ENCODE measurements around the gene BBC3. TPM values are rescaled to one million over a fixed set of nuclear protein-coding genes. Genes with fewer than 3 reads are reported as not detected.

Gene BBC3
- total RNA-seq, 1 donor from 2014 or later = 11.5 TPM

DNA sequence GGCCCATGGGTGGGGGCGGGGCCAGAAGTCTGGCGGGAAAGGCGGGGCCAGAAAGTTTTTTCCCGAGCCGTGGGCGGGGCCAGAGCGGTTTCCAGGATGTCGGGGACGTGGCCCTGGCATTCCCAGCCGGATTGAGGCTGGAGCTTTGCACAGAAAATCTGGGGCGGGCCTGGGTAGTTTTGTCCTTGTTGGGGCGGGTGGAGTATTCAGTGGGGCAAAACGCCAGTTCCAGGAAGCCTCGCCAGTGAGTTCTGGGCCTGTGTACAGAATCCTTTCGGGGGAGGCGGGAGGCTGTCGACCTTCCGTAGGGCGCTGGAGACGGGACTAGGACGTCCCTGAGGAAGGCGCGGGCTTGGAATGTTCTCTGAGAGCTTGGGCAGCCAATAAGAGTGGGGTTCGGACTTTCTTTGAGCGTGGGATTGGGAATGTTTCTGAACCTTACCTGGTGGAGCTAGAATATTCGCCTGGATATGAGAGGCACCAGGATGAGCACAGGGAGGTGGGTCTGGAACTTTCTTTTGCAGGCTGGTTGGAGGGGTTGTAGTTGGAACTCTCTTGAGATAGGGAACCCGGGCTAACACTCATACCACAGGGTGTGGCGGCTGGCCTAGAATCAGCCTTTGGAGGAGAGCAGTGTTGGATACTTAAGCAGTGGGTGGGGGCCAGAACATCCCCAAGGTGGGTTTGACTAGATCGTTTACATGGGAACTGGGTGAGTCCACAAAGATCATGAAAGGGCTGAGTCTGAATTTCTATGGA, 26.6 kb upstream of the BBC3 start:
- H3K27me3 Mint-ChIP-seq = no peaks in the 10 kb centered on the region
- ATAC-seq (ENCODE audit: low read depth) (no peak), DNase-seq (no peak)
- peak overlapping the region; percentile 93 for H3K4me3 Mint-ChIP-seq
- ChIA-PET POLR2A (interaction anchor here (0.6 to 3.3 kb wide), 9 partner anchors 13 to 496 kb away, joined by 3 to 144 read pairs (median 11); partner anchors contain the start of genes DHX34, INAFM1, SAE1 and ZC3H4), CTCF (no interaction called here)
- TF ChIP-seq, protein P1, sequence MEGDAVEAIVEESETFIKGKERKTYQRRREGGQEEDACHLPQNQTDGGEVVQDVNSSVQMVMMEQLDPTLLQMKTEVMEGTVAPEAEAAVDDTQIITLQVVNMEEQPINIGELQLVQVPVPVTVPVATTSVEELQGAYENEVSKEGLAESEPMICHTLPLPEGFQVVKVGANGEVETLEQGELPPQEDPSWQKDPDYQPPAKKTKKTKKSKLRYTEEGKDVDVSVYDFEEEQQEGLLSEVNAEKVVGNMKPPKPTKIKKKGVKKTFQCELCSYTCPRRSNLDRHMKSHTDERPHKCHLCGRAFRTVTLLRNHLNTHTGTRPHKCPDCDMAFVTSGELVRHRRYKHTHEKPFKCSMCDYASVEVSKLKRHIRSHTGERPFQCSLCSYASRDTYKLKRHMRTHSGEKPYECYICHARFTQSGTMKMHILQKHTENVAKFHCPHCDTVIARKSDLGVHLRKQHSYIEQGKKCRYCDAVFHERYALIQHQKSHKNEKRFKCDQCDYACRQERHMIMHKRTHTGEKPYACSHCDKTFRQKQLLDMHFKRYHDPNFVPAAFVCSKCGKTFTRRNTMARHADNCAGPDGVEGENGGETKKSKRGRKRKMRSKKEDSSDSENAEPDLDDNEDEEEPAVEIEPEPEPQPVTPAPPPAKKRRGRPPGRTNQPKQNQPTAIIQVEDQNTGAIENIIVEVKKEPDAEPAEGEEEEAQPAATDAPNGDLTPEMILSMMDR (IDR thresholded peaks at IDR 0.05) = no peak
- peaks cover 44% of the 10 kb centered on the region for H3K4me1 Mint-ChIP-seq
- no peaks in the 10 kb centered on the region for H3K9me3 Mint-ChIP-seq
- H3K27ac Mint-ChIP-seq = peak overlapping the region; percentile 92
- intact Hi-C loops (cut with micrococcal nuclease) = loop anchor here (1.0 to 2.0 kb wide), 3 partner anchors 17 to 397 kb away; partner anchors contain the start of genes ARHGAP35, DHX34 and INAFM1
- H3K36me3 Mint-ChIP-seq (ENCODE audit: low read depth) = peaks cover 50% of the 10 kb centered on the region

DNA sequence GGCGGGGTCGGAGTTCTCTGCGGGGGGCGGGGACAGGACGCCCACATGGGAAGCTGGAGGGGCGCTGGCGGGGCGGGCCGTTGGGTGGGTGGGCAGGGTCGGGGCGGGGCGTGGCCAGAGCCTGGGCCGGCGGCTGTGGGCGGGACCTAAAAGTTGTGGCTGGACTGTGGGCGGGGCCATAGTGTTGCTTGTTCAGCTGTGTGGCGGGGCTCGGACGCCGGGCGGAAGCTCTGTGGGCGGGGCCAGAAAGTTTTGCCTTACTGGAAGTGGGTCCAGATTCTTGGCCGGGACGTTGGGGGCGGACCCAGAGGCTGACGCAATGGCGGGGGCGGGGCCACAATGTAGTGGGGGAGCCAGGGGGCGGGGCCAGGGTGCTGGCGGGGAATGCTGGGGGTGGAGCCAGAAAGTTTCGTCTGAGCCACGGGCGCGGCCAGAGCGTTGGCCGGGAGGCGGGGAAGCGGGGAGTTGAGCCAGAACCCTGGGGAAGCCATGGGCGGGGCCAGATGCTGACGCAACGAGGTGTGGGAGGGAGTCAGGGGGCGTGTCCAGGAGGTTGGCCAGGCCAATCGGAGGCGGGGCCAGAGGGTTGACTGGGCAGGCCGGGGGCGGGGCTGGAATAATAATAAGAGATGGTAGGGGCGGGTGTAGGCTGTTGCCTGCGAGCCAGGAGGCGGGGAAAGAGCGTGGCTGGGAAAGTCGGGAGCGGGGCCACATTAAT, 25.9 kb upstream of the BBC3 start:
- TF ChIP-seq, protein P1 (IDR thresholded peaks at IDR 0.05) = no peak
- intact Hi-C loops (cut with micrococcal nuclease) = loop anchor here (1.0 to 2.0 kb wide), 7 partner anchors 13 to 396 kb away; partner anchors contain the start of genes ARHGAP35, DHX34, INAFM1 and TMEM160
- peaks cover 39% of the 10 kb centered on the region for H3K4me1 Mint-ChIP-seq
- ChIA-PET POLR2A (interaction anchor here (0.6 to 3.3 kb wide), 45 partner anchors 8 to 1354 kb away, joined by 3 to 144 read pairs (median 5); partner anchors contain the start of genes DHX34, INAFM1, KPTN and NAPA), CTCF (interaction anchor here (1.0 to 1.8 kb wide), 6 partner anchors 9 to 92 kb away, joined by 4 to 18 read pairs (median 9); partner anchors contain the start of genes DHX34 and INAFM1)
- H3K36me3 Mint-ChIP-seq (ENCODE audit: low read depth) = peaks cover 45% of the 10 kb centered on the region
- H3K27me3 Mint-ChIP-seq = no peaks in the 10 kb centered on the region
- ATAC-seq (ENCODE audit: low read depth) = peak; percentile 82
- H3K4me3 Mint-ChIP-seq = peak overlapping the region; percentile 93
- peak overlapping the region; percentile 92 for H3K27ac Mint-ChIP-seq
- no peaks in the 10 kb centered on the region for H3K9me3 Mint-ChIP-seq
- DNase-seq = peak; percentile 99

DNA sequence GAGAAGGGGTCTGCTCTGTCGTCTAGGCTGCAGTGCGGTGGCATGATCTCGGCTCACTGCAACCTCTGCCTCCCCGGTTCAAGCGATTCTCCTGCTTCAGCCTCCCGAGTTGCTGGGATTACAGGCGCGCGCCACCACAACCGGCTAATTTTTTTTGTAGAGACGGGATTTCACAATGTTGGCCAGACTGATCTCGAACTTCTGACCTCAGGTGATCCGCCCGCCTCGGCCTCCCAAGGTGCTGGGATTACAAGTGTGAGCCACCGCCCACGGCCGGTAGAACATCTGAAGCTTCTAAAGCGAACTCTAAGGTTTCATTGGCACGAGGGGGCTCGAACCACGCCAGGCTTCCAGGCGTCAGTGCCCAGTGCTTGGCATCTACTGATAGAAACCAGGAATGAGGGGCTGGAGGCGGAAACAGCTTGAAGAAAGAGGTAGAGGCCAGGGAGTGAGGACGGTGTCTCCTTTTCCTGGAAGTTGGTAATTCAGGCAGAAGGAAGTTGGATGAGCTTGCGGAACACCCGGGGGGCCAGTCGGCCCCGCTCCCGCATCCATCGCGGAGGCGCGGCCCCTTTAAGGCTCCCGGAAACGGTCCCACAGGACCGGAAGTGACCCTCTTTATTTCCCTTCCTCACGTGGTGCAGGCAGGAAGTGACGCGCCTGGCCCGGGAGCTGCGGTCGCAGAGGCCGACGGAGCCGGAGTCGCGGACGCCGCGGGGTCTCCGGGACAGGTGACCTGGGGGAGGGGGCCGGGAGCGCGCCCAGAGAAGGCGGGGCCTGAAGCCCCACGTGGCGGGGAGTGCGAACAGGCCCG, 25.1 kb upstream of the BBC3 start, which contains the start of gene CCDC9:
TSS of gene CCDC9 (plus strand) at position 647 of the 814 bp plus-strand sequence. CDS start 1,876 bp downstream, outside the sequence.
- TF ChIP-seq, protein P1 (IDR thresholded peaks at IDR 0.05) = no peak
- Mint-ChIP-seq H3K9me3 (no peaks in the 10 kb centered on the region), H3K4me1 (peaks cover 37% of the 10 kb centered on the region), H3K4me3 (peak within 1 kb of the TSS; percentile 93), H3K36me3 (ENCODE audit: low read depth) (peaks cover 41% of the 10 kb centered on the region), H3K27me3 (no peaks in the 10 kb centered on the region), H3K27ac (peak within 1 kb of the TSS; percentile 92)
- DNase-seq (peak; percentile 91), ATAC-seq (ENCODE audit: low read depth) (no peak)
- intact Hi-C loops (cut with micrococcal nuclease) = loop anchor here (1.0 to 2.0 kb wide), 6 partner anchors 12 to 395 kb away; partner anchors contain the start of genes ARHGAP35, DHX34, TMEM160 and ZC3H4
- POLR2A ChIA-PET = interaction anchor here (0.6 to 3.3 kb wide), 44 partner anchors 9 to 1353 kb away, joined by 3 to 144 read pairs (median 5); partner anchors contain the start of genes DHX34, INAFM1, KPTN and NAPA
- CTCF ChIA-PET = interaction anchor here (1.0 to 1.8 kb wide), 6 partner anchors 8 to 93 kb away, joined by 4 to 18 read pairs (median 9); partner anchors contain the start of genes DHX34 and INAFM1

DNA sequence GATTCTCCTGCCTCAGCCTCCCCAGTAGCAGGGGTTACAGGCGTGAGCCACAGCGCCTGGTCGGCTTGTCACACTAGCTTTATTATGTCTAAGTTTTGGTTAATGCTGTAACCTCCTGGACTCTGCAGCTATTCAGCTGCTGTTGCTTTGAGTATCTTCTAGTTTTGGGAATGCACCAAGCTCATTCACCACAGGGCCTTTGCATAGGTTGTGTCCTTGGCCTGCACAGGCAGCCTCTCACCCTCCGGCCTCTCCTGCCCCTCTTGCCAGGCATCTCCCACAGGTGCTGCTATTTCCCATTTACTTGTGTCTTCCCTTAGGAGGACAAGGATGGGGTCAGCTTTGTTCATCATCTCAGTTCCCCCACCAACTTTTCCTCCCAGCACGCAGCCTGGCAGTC, 23.0 kb upstream of the BBC3 start:
- CTCF ChIA-PET = interaction anchor here (1.8 kb wide), 1 partner anchor 10 kb away, joined by 9 read pairs; no protein-coding TSS in a partner anchor
- Mint-ChIP-seq H3K4me3 (no peak overlapping the region), H3K4me1 (peaks cover 24% of the 10 kb centered on the region), H3K27me3 (peaks cover 1% of the 10 kb centered on the region), H3K27ac (no peak overlapping the region), H3K36me3 (ENCODE audit: low read depth) (peaks cover 24% of the 10 kb centered on the region), H3K9me3 (no peaks in the 10 kb centered on the region)
- DNase-seq (no peak), ATAC-seq (ENCODE audit: low read depth) (no peak)
- TF ChIP-seq, protein P1 (IDR thresholded peaks at IDR 0.05) = no peak
- POLR2A ChIA-PET = interaction anchor here (1.0 kb wide), 1 partner anchor 141 kb away, joined by 3 read pairs; the partner anchor contains the start of gene ZC3H4
- intact Hi-C loops (cut with micrococcal nuclease) = no loop called here
